ENCODE results near the gene PPIH.
"Not testable (repeated sequence)": the region's sequence is repeated elsewhere in the genome, so short reads cannot be mapped to it uniquely, and the experiment has no call there.

PPIH gene

DNA sequence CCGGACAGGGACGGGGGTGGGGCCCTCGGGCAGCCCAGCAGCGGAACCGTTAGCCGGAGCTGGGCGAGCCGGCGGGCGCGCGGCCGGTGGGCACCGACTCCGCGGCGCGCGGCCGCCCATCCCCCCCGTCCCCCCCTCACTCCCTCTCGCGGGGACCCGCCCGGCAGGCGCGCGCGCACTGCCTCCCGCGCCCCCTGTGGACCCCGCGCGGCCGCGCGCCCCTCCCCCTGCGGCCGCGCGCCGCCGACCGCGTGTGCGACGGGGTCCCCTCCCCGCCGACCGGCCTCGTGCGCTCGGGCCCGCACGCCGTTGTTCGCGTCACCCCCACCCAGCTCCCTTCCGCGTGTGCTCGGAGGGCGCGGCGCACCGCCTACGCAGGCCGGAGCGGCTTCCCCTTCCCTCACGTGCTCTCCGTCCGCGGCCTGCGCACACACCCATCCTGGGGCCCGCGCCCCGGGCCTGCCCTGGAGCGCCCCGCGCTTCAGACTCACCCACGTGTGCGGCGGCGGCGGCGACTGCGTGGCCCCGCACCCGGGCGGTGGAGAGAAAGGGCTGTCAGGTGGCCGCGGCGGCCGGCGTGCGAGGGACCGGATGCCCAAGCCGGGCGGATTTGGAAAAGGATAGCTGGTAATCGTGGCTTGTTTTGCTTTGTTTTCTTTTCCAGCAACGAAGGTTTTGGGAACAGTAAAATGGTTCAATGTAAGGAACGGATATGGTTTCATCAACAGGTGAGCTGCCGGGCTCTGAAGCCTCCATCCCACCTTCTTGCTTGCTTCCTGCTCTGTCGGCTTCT, 24.7 kb downstream of the PPIH start:
- DNase-seq = peak; percentile 78

DNA sequence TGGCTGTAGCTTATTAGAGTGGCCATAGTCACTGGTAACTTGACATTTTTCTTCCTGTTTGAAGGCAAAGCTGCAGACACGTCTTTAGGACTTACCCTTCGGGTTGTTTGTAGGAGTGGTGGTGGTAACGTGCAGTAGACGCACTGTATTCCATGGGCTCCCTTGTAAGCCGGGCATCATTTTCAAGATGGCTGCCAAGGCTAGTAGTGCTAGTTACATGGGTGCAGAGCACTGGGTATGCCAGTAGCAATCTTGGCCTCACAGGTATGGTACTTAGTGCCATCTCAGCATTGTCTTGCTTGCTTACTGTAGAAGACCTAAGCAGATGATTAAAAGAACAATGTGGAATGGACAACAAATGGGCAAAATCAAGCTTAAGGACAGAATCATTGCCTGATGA, 25.9 kb downstream of the PPIH start:
- DNase-seq = no peak

DNA sequence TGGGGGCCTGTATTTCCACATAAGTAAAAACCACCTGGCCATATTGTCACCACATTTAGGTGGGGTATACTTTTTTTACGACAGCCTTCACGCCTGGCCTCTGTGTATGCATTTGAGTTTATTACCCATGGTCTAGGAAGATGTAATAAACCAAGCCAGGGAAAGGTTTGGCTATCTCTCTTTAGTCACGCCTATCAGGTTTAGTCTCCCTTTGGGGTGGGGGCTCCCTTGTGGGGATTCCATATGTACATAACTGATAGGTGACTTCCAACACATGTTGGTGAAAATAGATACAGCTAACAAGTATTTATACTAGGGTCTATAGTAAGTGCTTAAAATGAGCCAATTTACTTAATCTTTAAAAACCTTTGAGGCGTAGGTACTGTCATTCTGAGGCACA, 28.2 kb downstream of the PPIH start:
- DNase-seq = no peak

- no peak for DNase-seq
These were observed 31.7 kb downstream of the PPIH start for GRCh38 chr1:42689912-42690311.

DNA sequence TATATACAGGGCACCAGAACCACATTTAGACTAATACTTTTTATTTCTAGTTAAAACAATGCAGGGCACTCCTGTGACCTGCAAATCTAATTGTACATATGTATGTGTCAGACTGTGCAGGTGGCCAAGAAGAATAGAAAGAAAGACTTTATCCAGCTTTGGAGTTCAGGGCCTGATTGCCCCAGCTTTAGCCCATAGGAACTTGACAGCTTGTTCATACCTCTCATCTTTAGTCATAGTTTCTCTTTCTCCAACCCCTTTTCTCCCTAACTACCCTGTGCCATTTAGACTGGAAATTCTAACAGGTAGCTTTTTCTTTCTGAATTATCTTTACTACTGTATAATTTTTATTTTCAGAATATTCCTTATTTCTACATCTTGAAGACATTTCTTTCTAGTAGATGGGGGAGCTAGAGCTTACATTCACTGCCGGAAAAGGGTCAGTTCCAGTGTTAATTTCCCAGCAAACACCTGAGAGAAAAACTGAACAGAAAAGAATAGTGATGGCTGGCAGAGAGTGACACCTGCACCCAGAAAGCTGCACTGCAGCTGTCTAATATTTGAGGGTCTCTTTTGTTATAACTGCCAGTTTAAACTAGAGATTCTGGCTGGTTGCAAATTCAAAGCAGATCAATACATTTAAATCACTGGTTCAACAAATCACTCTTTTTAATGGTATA, 32.4 kb downstream of the PPIH start:
- no peak for DNase-seq

DNA sequence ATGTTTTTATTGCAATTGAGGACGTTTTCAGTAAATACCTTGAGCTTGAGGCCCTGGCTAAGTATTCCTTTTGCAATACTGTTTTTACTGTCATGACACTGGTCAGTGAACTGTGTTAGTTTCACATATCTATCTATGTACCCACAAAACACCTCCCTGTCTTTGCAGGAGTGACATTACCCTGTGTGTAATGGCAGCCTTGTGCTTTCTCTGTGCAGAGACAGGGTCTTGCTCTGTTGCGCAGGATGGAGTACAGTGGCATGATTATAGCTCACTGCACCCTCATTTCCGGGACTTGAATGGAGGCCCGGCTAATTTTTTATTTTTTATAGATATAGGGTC, 32.9 kb downstream of the PPIH start:
- DNase-seq = no peak

DNA sequence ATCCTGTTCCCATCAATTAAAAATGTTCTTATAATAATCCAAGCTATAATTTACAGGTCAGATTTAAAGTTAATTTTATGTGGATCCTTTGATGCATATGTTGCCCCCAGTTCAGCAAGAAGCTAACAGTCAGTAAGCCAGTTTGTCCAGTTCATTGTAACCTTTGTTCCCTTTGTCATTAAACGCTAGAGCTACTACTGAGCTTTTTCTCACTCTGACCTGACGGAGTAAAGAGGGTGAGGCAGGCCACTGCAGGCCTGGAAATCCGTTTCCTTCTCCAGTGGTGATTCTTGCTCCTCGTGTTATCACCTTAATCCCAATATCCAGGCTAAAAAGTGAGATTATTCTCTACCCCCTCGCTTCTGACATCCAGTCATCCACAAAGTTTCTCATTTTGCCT, 34.2 kb downstream of the PPIH start:
- no peak for DNase-seq

DNA sequence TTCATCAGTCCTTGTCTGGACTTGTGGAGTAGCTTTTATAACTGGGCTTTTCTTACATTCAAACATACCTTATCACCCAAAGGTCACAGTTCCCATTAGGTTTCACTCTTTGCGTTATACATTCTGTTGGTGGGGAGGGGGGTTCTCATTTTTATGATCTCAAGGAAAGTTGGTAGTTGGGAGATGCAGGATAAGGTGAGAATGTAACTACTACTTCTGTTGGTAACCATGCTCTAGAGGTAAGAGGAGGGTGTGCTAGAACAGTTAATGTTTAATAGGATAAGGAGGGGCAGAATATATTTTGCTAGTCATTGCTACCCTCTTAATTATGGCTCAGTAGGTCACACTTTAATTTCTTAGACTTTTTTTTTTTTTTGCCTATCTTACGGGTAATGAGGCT, 34.7 kb downstream of the PPIH start:
- DNase-seq = no peak

GRCh38 chr1:42698081-42698813, 40.0 kb downstream of the PPIH start:
- DNase-seq = no peak

DNA sequence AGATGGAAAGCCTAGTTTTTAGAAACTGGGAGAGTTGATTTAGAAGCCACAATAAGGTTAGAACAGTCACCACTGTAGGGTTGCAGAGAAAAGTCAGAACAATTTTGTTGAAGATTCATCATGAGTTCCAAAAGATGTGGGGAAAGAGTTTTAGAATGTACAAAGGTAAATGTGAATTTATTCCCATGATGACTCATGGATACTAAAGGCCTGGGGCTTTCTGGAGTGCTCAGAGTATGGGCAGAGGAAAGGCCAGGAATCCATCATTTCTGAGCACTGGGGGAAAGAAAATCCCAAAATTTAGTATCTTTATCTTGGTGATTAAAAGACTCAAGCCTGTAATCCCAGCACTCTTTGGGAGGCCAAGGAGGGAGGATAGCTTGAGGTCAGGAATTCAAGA, 41.8 kb downstream of the PPIH start:
- no peak for DNase-seq

GRCh38 chr1:42703888-42704464, 45.8 kb downstream of the PPIH start:
- DNase-seq = no peak

- not testable (repeated sequence) for DNase-seq
These were observed 54.6 kb downstream of the PPIH start for GRCh38 chr1:42712808-42713207.

- no peak for DNase-seq
These were observed 55.1 kb downstream of the PPIH start for GRCh38 chr1:42713293-42713692.

DNA sequence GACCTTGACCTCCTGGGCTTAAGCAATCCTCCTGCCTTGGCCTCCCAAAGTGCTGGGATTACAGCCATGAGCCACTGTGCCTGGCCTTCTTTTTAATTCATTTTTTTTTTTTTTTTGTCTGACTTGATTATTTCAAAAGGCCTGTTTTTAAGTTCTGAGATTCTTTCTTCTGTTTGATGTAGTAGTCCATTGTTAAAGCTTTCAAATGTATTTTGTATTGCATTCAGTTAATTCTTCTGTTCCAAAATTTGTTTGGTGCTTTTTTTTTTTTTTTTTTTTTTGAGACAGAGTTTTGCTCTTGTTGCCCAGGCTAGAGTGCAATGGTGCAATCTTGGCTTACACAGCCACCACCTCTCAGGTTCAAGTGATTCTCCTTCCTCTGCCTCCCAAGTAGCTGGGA, 56.2 kb downstream of the PPIH start:
- DNase-seq = not testable (repeated sequence)

DNA sequence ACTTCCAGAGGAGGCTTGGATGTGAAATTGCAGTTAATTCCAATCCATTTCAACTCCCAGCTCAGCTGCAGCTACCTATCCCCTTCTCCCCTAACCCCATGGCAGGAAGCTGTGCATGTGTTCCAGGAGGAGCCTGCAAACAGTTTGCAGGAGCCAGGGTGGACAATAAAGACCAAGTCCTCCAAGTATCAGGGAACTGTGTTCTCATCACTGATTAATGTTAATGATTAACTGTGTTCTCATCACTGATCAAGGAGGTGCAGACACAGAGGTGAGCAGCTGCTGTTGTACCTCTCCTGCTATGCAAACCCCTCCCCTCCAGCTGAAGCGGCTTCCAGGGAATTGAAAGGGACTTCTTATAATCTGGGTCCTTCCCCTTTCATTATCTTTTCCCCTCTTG, 62.6 kb downstream of the PPIH start:
- DNase-seq = no peak

DNA sequence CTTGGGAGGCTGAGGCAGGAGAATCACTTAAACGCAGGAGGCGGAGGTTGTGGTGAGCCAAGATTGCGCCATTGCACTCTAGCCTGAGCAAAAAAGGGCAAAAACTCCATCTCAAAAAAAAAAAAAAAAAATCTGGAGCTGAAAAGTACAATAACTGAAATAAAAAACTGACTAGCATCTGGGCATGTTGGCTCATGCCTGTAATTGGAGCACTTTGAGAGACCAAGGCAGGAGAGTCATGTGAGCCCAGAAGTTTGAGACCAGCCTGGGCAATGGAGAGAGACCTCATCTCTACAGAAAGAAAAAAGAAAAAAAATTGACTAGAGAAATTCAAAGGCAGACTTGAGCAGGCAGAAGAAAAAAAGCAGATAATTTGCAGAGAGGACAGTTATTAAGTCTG, 63.7 kb downstream of the PPIH start:
- DNase-seq = no peak

- not testable (repeated sequence) for DNase-seq
These were observed 64.2 kb downstream of the PPIH start for GRCh38 chr1:42722403-42722802.

DNA sequence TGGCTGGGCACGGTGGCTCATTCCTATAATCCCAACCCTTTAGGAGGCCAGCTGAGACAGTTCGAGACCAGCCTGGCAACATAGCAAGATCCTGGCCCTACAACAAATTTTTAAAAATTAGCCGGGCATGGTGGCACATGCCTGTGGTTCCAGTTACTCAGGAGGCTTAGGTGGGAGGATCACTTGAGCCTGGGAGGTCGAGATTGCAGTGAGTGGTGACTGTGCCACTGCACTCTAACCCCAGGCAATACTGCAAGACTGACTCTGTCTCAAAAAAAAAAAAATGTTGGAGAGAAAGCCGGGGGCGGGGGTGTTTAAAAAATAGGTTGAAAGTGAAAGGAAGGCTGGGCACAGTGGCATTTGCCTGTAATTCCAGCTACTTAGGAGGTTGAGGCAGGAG, 65.3 kb downstream of the PPIH start:
- no peak for DNase-seq

- DNase-seq = not testable (repeated sequence)
These were observed 67.6 kb downstream of the PPIH start for GRCh38 chr1:42725820-42726219.
